WTC11 (cell line): ENCODE results near the gene MAU2. TPM values are rescaled to one million over a fixed set of nuclear protein-coding genes. Genes with fewer than 3 reads are reported as not detected.

ENCODE experiments used
- ATAC-seq: fragments of 200-7000 bp; cut with Tn5 transposase; 2 replicates; pipeline ENCODE4 v1.10.0; 2021; ENCODE audit warnings: mild to moderate bottlenecking, moderate library complexity
- CTCF ChIA-PET: fragments of 300-600 bp; sonication (Branson Sonifier 250); formaldehyde crosslinking; loops from one replicate; lab custom pipeline; 2021; ENCODE audit warnings: antibody characterized with exemption; lab: Charles Lee
- POLR2A ChIA-PET: fragments of 350-600 bp; sonication (Branson Sonifier 250); formaldehyde crosslinking; loops from one replicate; lab custom pipeline; 2021; ENCODE audit warnings: antibody characterized with exemption; lab: Charles Lee
- DNase-seq: peaks from one replicate; pipeline ENCODE4 v3.0.0; 2021; ENCODE audit warnings: low spot score
- H3K27ac Mint-ChIP-seq: 2 replicates; pipeline ENCODE4 v1.8.0; 2021; ENCODE audit warnings: mixed read lengths
- H3K27me3 Mint-ChIP-seq: 2 replicates; pipeline ENCODE4 v1.8.0; 2021; ENCODE audit warnings: low read depth, mild to moderate bottlenecking, moderate library complexity, mixed read lengths
- H3K36me3 Mint-ChIP-seq: 2 replicates; pipeline ENCODE4 v1.8.0; 2021; ENCODE audit warnings: mixed read lengths
- H3K4me1 Mint-ChIP-seq: 2 replicates; pipeline ENCODE4 v1.8.0; 2022; ENCODE audit warnings: mixed read lengths
- H3K4me3 Mint-ChIP-seq: 2 replicates; pipeline ENCODE4 v1.8.0; 2021; ENCODE audit warnings: mild to moderate bottlenecking, moderate library complexity, mixed read lengths
- H3K9me3 Mint-ChIP-seq: 2 replicates; pipeline ENCODE4 v1.8.0; 2021; ENCODE audit warnings: mixed read lengths
- AR ChIP-seq: fragments of 250-450 bp; sonication (Bioruptor Pico); IDR thresholded peaks from 2 replicates; pipeline ENCODE4 v1.9.0; 2021; ENCODE audit warnings: mild to moderate bottlenecking
- EMX1 ChIP-seq: fragments of 250-450 bp; sonication (Bioruptor Pico); IDR thresholded peaks from 2 replicates; pipeline ENCODE4 v1.8.0; 2021; ENCODE audit warnings: mild to moderate bottlenecking
- ETV6 ChIP-seq: sonication (generic); formaldehyde crosslinking; IDR thresholded peaks from 2 replicates; pipeline ENCODE4 v1.8.1; 2022; ENCODE audit warnings: mild to moderate bottlenecking, missing genetic modification reagents
- FOXK1 ChIP-seq: sonication (generic); formaldehyde crosslinking; IDR thresholded peaks from 2 replicates; pipeline ENCODE4 v1.8.0; 2022; ENCODE audit warnings: mild to moderate bottlenecking, moderate library complexity, missing genetic modification reagents
- MYBL2 ChIP-seq: sonication (generic); formaldehyde crosslinking; IDR thresholded peaks from 2 replicates; pipeline ENCODE4 v1.8.1; 2023; ENCODE audit warnings: mild to moderate bottlenecking, moderate library complexity, missing genetic modification reagents
- NR2C2 ChIP-seq: sonication (generic); formaldehyde crosslinking; IDR thresholded peaks from 2 replicates; pipeline ENCODE4 v1.8.0; 2022; ENCODE audit warnings: mild to moderate bottlenecking, missing genetic modification reagents
- NR3C1 ChIP-seq: sonication (generic); formaldehyde crosslinking; conservative IDR thresholded peaks from 2 replicates; pipeline ENCODE4 v1.8.1; 2023; ENCODE audit warnings: low read depth, mild to moderate bottlenecking, missing genetic modification reagents
- RORB ChIP-seq: fragments of 250-450 bp; sonication (Bioruptor Pico); IDR thresholded peaks from 2 replicates; pipeline ENCODE4 v1.9.0; 2021; ENCODE audit warnings: mild to moderate bottlenecking
- TEAD1 ChIP-seq: sonication (generic); formaldehyde crosslinking; IDR thresholded peaks from 2 replicates; pipeline ENCODE4 v1.8.0; 2022; ENCODE audit warnings: mild to moderate bottlenecking, missing genetic modification reagents
- ZMAT4 ChIP-seq: fragments of 250-450 bp; sonication (Bioruptor Pico); IDR thresholded peaks from 2 replicates; pipeline ENCODE4 v1.9.0; 2021; ENCODE audit warnings: mild to moderate bottlenecking
- ZNF396 ChIP-seq: fragments of 250-450 bp; sonication (Bioruptor Pico); IDR thresholded peaks from 2 replicates; pipeline ENCODE4 v1.8.0; 2021; ENCODE audit warnings: mild to moderate bottlenecking, moderate library complexity, borderline replicate concordance
- total RNA-seq: library from RNA; stranded (reverse); gene quantifications from 3 replicates; pipeline ENCODE4 v1.2.3, GENCODE V29; 2021
- TF ChIP-seq, protein P1 (sequence below): fragments of 250-450 bp; sonication (Bioruptor Pico); conservative IDR thresholded peaks from 2 replicates; pipeline ENCODE4 v1.9.0; 2021; ENCODE audit warnings: mild to moderate bottlenecking
- TF ChIP-seq, protein P2 (sequence below): sonication (generic); formaldehyde crosslinking; IDR thresholded peaks from 2 replicates; pipeline ENCODE4 v1.8.1; 2023; ENCODE audit warnings: mild to moderate bottlenecking, missing genetic modification reagents, borderline replicate concordance
- TF ChIP-seq, protein P3 (sequence below): fragments of 200-600 bp; IDR thresholded peaks from 2 replicates; pipeline ENCODE4 v1.8.0; 2022; ENCODE audit warnings: antibody characterized with exemption
- TF ChIP-seq, protein P4 (sequence below): sonication (generic); formaldehyde crosslinking; IDR thresholded peaks from 2 replicates; pipeline ENCODE4 v1.8.0; 2022; ENCODE audit warnings: mild to moderate bottlenecking, missing genetic modification reagents
- TF ChIP-seq, protein P5 (sequence below): sonication (generic); formaldehyde crosslinking; IDR thresholded peaks from 2 replicates; pipeline ENCODE4 v1.8.1; 2023; ENCODE audit warnings: mild to moderate bottlenecking, missing genetic modification reagents, moderate library complexity

Gene MAU2
- total RNA-seq, 1 experiment from 2014 or later: 56.8 TPM

DNA sequence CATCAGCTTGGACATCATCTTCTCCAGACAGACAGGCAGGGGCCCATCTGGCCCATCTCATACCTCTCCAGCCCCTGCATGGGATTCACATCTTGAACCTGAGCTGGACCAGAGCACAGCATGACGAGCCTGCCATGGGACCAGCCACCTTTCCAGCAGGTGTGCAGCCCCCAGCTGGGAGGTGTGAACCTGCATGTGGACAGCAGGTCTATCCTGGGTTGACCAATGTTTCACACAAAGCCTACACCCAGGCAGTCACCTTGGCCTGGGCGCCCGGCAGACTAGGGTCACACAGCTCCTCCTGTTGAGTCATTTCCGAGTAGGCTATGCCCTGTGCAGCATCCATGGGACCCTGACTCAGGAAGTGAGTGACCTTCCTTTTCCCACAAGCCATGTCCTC, 41.4 kb downstream of the MAU2 start:
- ChIA-PET POLR2A (interaction anchor here (0.6 kb wide), 1 partner anchor 1107 kb away, joined by 8 read pairs; a partner anchor contains a TSS), CTCF (interaction anchor here (0.7 to 1.0 kb wide), 6 partner anchors 13 to 192 kb away, joined by 3 to 4 read pairs (median 3); no protein-coding TSS in a partner anchor)
- TF ChIP-seq ZMAT4 (CRISPR knock-in tag) (no peak), ZNF396 (CRISPR knock-in tag) (no peak), AR (CRISPR knock-in tag) (no peak), RORB (CRISPR knock-in tag) (no peak), EMX1 (CRISPR knock-in tag) (no peak)
- no peaks in the 10 kb centered on the region for H3K27me3 Mint-ChIP-seq
- H3K4me3 Mint-ChIP-seq: no peak overlapping the region
- peaks cover 13% of the 10 kb centered on the region for H3K4me1 Mint-ChIP-seq
- DNase-seq: no peak
- ATAC-seq: no peak
- no peaks in the 10 kb centered on the region for H3K36me3 Mint-ChIP-seq
- H3K27ac Mint-ChIP-seq: no peak overlapping the region
- no peaks in the 10 kb centered on the region for H3K9me3 Mint-ChIP-seq

DNA sequence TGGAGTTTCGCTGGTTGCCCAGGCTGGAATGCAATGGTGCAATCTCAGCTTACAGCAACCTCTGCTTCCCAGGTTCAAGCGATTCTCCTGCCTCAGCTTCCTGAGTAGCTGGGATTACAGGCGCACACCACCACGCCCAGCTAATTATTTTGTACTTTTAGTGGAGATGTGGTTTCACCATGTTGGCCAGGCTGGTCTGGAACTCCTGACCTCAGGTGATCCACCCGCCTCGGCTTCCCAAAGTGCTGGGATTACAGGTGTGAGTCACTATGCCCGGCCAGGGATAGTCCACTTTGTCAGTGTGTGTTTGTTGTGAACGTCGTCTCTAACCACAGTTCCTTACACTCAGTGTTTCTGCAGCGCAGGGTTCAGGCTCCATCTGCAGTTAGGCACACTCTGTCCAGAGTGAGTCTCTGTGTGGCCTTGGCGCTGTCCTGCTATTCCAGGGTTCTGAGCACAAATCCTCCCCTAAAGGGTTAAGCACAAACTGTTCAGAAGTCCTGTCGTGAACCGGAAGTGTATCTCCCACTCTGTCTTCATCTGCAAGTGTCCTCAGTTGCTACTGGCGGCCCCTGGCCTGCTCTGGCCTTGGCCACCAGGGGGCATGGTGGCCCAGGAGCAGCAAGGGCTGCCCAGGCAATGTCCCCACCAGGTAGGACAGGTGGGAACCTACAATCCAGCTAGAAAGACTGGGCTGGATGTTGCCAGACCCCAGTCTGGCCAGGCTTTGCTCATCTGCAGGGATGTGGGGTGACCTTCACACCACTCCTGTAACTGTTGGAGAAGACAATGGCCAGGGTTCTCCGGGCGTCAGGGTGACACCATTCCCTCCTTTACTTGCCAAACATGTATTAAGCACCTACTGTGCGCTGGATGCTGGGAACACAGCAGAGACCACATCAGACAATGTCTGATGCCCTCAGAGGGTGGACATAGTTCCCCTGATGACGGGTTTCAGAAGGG, 46.1 kb downstream of the MAU2 start:
- ATAC-seq: peak; percentile 97
- Mint-ChIP-seq H3K4me1 (peaks cover 15% of the 10 kb centered on the region), H3K36me3 (no peaks in the 10 kb centered on the region), H3K27me3 (no peaks in the 10 kb centered on the region), H3K27ac (peak overlapping the region; percentile 71), H3K9me3 (no peaks in the 10 kb centered on the region), H3K4me3 (peak overlapping the region; percentile 8; the same call in 1 of the 2 replicates)
- DNase-seq: peak; percentile 85
- ChIA-PET CTCF (interaction anchor here (0.5 to 3.6 kb wide), 33 partner anchors 8 to 193 kb away, joined by 3 to 84 read pairs (median 5); partner anchors contain the start of genes GATAD2A and YJEFN3), POLR2A (interaction anchor here (1.3 kb wide), 1 partner anchor 39 kb away, joined by 5 read pairs; the partner anchor contains the start of gene GATAD2A)
- TF ChIP-seq NR3C1 (CRISPR knock-in tag) (no peak), RORB (CRISPR knock-in tag) (no peak), MYBL2 (CRISPR knock-in tag) (no peak), FOXK1 (peak; percentile 81), ETV6 (CRISPR knock-in tag) (peak; percentile 88), NR2C2 (CRISPR knock-in tag) (peak; percentile 82; the same call in 1 of the 2 replicates), TEAD1 (CRISPR knock-in tag) (peak; percentile 64; the same call in 1 of the 2 replicates)
- TF ChIP-seq, protein P1, sequence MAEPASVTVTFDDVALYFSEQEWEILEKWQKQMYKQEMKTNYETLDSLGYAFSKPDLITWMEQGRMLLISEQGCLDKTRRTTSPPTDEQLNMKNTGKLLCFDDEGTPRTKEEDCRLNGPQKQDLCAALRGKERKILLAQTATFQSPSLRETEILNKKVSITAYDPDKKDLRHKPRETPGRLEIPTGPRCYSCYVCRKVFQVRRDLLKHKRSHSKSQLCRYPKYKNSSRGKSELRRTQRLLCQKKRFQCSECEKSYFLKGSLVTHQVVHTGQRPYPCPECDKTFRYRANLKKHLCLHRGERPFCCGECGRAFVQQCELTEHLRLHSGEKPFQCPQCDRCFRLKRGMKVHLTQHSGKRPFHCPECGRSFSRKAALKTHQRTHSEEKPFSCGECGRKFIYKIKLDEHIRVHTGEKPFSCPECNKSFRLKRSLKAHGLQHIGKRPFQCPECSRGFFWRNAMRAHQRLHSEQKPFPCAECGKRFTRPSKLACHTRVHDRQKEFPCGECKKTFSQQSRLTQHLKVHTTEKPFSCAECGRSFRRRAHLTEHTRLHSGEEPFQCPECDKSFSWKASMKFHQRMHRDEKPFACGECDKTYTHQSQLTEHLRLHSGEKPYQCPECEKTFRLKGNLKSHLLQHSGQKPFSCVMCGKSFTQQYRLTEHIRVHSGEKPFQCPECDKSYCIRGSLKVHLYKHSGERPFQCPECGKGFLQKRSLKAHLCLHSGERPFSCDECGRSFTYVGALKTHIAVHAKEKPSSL (CRISPR knock-in tag): no peak
- TF ChIP-seq, protein P2, sequence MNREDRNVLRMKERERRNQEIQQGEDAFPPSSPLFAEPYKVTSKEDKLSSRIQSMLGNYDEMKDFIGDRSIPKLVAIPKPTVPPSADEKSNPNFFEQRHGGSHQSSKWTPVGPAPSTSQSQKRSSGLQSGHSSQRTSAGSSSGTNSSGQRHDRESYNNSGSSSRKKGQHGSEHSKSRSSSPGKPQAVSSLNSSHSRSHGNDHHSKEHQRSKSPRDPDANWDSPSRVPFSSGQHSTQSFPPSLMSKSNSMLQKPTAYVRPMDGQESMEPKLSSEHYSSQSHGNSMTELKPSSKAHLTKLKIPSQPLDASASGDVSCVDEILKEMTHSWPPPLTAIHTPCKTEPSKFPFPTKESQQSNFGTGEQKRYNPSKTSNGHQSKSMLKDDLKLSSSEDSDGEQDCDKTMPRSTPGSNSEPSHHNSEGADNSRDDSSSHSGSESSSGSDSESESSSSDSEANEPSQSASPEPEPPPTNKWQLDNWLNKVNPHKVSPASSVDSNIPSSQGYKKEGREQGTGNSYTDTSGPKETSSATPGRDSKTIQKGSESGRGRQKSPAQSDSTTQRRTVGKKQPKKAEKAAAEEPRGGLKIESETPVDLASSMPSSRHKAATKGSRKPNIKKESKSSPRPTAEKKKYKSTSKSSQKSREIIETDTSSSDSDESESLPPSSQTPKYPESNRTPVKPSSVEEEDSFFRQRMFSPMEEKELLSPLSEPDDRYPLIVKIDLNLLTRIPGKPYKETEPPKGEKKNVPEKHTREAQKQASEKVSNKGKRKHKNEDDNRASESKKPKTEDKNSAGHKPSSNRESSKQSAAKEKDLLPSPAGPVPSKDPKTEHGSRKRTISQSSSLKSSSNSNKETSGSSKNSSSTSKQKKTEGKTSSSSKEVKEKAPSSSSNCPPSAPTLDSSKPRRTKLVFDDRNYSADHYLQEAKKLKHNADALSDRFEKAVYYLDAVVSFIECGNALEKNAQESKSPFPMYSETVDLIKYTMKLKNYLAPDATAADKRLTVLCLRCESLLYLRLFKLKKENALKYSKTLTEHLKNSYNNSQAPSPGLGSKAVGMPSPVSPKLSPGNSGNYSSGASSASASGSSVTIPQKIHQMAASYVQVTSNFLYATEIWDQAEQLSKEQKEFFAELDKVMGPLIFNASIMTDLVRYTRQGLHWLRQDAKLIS: no peak
- TF ChIP-seq, protein P3, sequence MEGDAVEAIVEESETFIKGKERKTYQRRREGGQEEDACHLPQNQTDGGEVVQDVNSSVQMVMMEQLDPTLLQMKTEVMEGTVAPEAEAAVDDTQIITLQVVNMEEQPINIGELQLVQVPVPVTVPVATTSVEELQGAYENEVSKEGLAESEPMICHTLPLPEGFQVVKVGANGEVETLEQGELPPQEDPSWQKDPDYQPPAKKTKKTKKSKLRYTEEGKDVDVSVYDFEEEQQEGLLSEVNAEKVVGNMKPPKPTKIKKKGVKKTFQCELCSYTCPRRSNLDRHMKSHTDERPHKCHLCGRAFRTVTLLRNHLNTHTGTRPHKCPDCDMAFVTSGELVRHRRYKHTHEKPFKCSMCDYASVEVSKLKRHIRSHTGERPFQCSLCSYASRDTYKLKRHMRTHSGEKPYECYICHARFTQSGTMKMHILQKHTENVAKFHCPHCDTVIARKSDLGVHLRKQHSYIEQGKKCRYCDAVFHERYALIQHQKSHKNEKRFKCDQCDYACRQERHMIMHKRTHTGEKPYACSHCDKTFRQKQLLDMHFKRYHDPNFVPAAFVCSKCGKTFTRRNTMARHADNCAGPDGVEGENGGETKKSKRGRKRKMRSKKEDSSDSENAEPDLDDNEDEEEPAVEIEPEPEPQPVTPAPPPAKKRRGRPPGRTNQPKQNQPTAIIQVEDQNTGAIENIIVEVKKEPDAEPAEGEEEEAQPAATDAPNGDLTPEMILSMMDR: peak; percentile 83
- TF ChIP-seq, protein P4, sequence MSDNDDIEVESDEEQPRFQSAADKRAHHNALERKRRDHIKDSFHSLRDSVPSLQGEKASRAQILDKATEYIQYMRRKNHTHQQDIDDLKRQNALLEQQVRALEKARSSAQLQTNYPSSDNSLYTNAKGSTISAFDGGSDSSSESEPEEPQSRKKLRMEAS (CRISPR knock-in tag): peak; percentile 63; the same call in 1 of the 2 replicates
- TF ChIP-seq, protein P5, sequence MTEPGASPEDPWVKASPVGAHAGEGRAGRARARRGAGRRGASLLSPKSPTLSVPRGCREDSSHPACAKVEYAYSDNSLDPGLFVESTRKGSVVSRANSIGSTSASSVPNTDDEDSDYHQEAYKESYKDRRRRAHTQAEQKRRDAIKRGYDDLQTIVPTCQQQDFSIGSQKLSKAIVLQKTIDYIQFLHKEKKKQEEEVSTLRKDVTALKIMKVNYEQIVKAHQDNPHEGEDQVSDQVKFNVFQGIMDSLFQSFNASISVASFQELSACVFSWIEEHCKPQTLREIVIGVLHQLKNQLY: 0 out of 2 replicates have a peak, but pooled peaks have one; percentile 26
